Body of pancreas (tissue), 4 donors: ENCODE measurements around the gene ANKIB1. TPM values are rescaled to one million over a fixed set of nuclear protein-coding genes. Genes with fewer than 3 reads are reported as not detected.

Experiments
- ATAC-seq: fragments of 150-250 bp; one replicate; pipeline ENCODE4 v1.9.1; 2016
- DNase-seq, 4 donors: peaks; one replicate each; pipeline ENCODE4 v3.0.0-alpha.2; 2019
- H3K27ac ChIP-seq, 4 donors: fragments of 200-600 bp; sonication (generic); 1 replicate in 3 of 4; 2 replicates in 1 of 4; pipeline versions ENCODE4 v1.5.1 to v1.6.1; 2016 to 2019; ENCODE audit warnings: mild to moderate bottlenecking in 1 of 4, mixed read lengths in 1 of 4, moderate library complexity in 1 of 4
- H3K27me3 ChIP-seq, 2 donors: fragments of 200-600 bp; sonication (generic); one replicate each; pipeline ENCODE4 v1.6.0; 2016; ENCODE audit warnings: mild to moderate bottlenecking in 1 of 2
- H3K36me3 ChIP-seq, 2 donors: fragments of 200-600 bp; sonication (generic); replicated peaks in 1 of 2; 2 replicates each; pipeline ENCODE4 v1.5.1; 2016; ENCODE audit warnings: low read depth in 2 of 2; ENCODE audit not compliant: insufficient read depth in 1 of 2
- H3K4me1 ChIP-seq: fragments of 200-600 bp; sonication (generic); one replicate; pipeline ENCODE4 v1.6.0; 2016
- H3K4me3 ChIP-seq, 2 donors: fragments of 200-600 bp; sonication (generic); 1 replicate in 1 of 2; 2 replicates in 1 of 2; pipeline ENCODE4 v1.5.1; 2016 to 2019
- H3K9me3 ChIP-seq, 3 donors: fragments of 200-600 bp; sonication (generic); 1 replicate in 2 of 3; 2 replicates in 1 of 3; pipeline ENCODE4 v1.5.1; 2016
- POLR2A ChIP-seq, 3 donors: fragments of 450-650 bp; IDR thresholded peaks; one replicate each; pipeline ENCODE4 v1.6.1; 2016; ENCODE audit warnings: antibody characterized with exemption in 3 of 3, mild to moderate bottlenecking in 2 of 3
- WGBS, 2 donors: methylation state at CpG; one replicate each; pipeline ENCODE4 v1.1.5; 2017; 5-methylcytosine and 5-hydroxymethylcytosine counted together
- intact Hi-C: fragments of 100-400 bp; cut with DNase I; formaldehyde crosslinking; loops from one replicate; pipeline ENCODE4 v1.15.1; 2023
- total RNA-seq, 2 donors: library from RNA; depleted of rRNA; stranded (reverse); fragments of >200 nt; gene quantifications; one replicate each; pipeline ENCODE4 v1.1.0, GENCODE V29; 2016
- TF ChIP-seq, protein P1 (sequence below), 7 experiments: fragments of 450-650 bp in 4 of 7; fragments of 200-600 bp in 3 of 7; sonication (generic) in 3 of 7; IDR thresholded peaks; one replicate each; pipeline ENCODE4 v1.5.1; 2016 to 2019; ENCODE audit warnings: antibody characterized with exemption in 7 of 7

ANKIB1 gene
- total RNA-seq, 2 donors from 2014 or later: 20.1 to 33.2 TPM

DNA sequence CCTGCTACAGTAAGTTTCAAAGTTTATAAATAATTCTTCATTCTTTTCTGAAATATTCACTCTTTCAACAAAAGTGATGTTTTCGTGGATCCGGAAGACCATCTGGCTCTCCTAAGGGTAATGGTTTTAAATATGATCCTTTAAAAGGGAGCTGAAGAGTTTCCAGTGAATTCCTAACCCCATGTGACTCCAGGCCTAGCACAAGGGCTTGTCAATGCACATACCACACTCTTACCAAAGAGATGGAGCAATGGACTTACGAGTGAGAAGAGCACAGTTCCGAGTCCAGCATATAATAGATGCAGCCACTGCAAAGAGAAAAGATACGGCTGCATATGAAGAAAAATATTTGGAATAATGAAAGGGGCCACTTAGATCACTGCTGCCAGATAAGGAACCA is 169.5 kb downstream of the ANKIB1 start:
- no peaks in the 10 kb centered on the region for H3K36me3 ChIP-seq
- H3K27me3 ChIP-seq: no peaks in the 10 kb centered on the region
- WGBS, 2 donors: 70 to 71% methylated on average over 5 of the region's 5 CpGs
- TF ChIP-seq, protein P1, sequence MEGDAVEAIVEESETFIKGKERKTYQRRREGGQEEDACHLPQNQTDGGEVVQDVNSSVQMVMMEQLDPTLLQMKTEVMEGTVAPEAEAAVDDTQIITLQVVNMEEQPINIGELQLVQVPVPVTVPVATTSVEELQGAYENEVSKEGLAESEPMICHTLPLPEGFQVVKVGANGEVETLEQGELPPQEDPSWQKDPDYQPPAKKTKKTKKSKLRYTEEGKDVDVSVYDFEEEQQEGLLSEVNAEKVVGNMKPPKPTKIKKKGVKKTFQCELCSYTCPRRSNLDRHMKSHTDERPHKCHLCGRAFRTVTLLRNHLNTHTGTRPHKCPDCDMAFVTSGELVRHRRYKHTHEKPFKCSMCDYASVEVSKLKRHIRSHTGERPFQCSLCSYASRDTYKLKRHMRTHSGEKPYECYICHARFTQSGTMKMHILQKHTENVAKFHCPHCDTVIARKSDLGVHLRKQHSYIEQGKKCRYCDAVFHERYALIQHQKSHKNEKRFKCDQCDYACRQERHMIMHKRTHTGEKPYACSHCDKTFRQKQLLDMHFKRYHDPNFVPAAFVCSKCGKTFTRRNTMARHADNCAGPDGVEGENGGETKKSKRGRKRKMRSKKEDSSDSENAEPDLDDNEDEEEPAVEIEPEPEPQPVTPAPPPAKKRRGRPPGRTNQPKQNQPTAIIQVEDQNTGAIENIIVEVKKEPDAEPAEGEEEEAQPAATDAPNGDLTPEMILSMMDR (IDR thresholded peaks at IDR 0.05): no peak
- no peak for TF ChIP-seq POLR2A (IDR thresholded peaks at IDR 0.05)
- DNase-seq (no peak), ATAC-seq (no peak)
- H3K4me3 ChIP-seq: no peak overlapping the region
- no peak overlapping the region for H3K27ac ChIP-seq
- H3K4me1 ChIP-seq: no peaks in the 10 kb centered on the region
- intact Hi-C loops: no loop called here
- H3K9me3 ChIP-seq: no peaks in the 10 kb centered on the region

DNA sequence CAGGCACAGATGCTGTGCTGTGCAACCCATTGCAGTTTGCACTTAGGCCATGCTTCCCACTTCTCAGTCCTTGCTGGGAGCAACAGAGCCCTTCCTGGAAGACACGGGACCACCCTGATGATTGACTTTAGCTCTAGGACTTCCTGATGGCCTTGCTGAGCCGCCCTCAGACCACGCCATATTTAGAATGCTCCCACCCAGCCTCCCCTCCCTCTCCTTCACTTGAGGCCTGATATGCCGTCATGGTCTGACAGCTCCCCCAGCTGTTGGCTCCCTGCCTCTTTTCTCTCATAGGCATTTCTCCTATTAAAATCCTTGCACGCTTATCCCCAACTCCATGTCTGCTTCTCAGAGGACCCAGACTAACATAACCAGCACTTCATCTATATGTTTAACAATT is 172.1 kb downstream of the ANKIB1 start:
- intact Hi-C loops: no loop called here
- Histone ChIP-seq H3K4me3 (no peak overlapping the region), H3K27me3 (no peaks in the 10 kb centered on the region), H3K27ac (no peak overlapping the region), H3K36me3 (no peaks in the 10 kb centered on the region), H3K4me1 (no peaks in the 10 kb centered on the region), H3K9me3 (no peaks in the 10 kb centered on the region)
- DNase-seq (no peak), ATAC-seq (no peak)
- 83% methylated on average over 5 of the region's 5 CpGs for WGBS, 2 donors
- TF ChIP-seq POLR2A (IDR thresholded peaks at IDR 0.05): no peak
- TF ChIP-seq, protein P1 (IDR thresholded peaks at IDR 0.05): no peak

DNA sequence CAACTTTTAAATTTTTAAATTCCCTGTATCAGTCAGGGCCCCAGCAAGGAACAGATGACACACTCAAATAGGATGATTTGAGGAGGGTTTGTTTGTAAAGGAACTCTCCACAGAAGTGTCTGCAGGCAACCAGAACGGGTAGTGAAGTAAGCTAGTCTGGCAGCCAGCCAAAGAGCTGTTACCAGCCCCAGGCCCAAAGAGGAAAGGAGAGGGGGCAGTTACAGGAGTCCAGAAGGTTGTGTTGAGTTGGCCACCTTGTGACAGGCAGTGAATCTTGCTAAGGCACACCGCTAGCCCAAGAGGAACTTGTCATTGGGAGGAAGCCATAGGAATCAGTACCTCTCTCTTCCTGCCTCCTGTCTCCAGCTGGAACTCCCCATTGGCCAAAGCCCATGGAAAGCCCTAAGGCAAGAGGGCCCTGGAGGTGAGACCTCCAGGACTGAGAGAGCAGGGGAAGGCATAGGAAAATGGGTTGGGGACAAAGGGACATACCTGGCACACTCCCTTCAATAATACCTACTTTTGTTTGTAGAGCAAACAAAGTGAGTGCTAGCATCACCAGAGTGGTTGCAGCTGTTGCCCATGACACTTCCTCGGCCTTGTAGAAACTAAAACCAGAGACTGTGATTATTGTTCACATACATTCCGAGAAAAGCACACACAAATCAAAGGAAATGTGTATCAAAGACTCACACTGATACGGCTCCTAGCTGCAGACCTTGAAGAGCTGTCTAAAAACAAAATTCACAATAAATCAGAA is 176.1 kb downstream of the ANKIB1 start:
- H3K4me1 ChIP-seq: peaks cover 7% of the 10 kb centered on the region
- intact Hi-C loops: no loop called here
- H3K4me3 ChIP-seq: no peak overlapping the region
- H3K27me3 ChIP-seq: no peaks in the 10 kb centered on the region
- no peak overlapping the region for H3K27ac ChIP-seq
- no peaks in the 10 kb centered on the region for H3K9me3 ChIP-seq
- WGBS, 2 donors: 46 to 48% methylated on average over 5 of the region's 5 CpGs
- TF ChIP-seq, protein P1 (IDR thresholded peaks at IDR 0.05): no peak
- TF ChIP-seq POLR2A (IDR thresholded peaks at IDR 0.05): no peak
- peak in 3 of 4 donors; percentile 9 to 32 (median 20) for DNase-seq
- no peaks in the 10 kb centered on the region for H3K36me3 ChIP-seq
- ATAC-seq: no peak

DNA sequence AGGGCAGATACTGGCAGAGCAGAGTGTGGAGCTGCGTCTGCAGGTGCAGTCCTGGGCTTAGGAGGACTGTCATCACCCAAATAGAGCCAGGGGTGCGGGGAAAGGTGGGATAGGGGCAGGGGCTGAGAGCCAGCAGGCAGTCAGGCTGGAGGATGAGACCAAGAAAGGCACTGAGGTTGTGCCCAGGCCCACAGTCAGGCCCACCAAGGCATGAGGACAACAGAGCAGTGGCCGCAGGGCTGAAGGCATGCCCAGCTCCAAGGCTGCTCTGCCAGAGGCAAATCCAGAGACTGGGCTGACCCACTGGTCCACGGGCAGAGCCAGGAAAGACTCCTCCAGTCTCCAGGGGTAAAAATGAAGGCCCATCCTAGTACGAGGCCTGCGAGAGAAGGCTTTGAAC is 177.2 kb downstream of the ANKIB1 start:
- Histone ChIP-seq H3K27me3 (no peaks in the 10 kb centered on the region), H3K27ac (no peak overlapping the region), H3K4me3 (no peak overlapping the region), H3K4me1 (peaks cover 7% of the 10 kb centered on the region), H3K9me3 (no peaks in the 10 kb centered on the region), H3K36me3 (no peaks in the 10 kb centered on the region)
- ATAC-seq (no peak), DNase-seq (no peak)
- WGBS, 2 donors: 89 to 97% methylated on average over 6 of the region's 6 CpGs
- TF ChIP-seq, protein P1 (IDR thresholded peaks at IDR 0.05): no peak
- no peak for TF ChIP-seq POLR2A (IDR thresholded peaks at IDR 0.05)
- intact Hi-C loops: no loop called here

DNA sequence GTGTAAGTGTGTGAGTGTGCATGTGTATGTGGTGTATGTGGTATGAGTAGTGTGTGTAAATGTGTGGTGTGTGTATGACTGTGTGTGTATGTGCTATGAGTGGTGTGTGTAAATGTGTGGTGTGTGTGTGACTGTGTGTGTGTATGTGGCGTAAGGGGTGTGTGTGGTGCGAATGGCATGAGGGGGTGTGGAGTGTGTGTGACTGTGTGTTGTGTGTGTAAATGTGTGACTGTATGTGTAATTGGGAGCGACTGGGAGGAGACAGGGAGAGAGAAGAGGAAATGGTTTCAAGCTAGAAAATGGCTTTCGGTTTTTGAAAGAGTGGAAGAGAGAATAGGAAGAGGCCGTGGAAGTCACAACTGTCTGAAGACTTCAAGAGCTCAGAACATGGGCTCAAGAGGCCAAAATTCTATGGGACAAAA is 177.9 kb downstream of the ANKIB1 start:
- WGBS, 2 donors: 57 to 65% methylated on average over 5 of the region's 5 CpGs
- no peak overlapping the region for H3K4me3 ChIP-seq
- H3K4me1 ChIP-seq: peaks cover 7% of the 10 kb centered on the region
- no peaks in the 10 kb centered on the region for H3K36me3 ChIP-seq
- ATAC-seq: no peak
- intact Hi-C loops: no loop called here
- DNase-seq: no peak
- H3K27me3 ChIP-seq: no peaks in the 10 kb centered on the region
- TF ChIP-seq, protein P1 (IDR thresholded peaks at IDR 0.05): no peak
- TF ChIP-seq POLR2A (IDR thresholded peaks at IDR 0.05): no peak
- no peak overlapping the region for H3K27ac ChIP-seq
- H3K9me3 ChIP-seq: no peaks in the 10 kb centered on the region
